ENCODE results near the gene ATP5MC2. TPM values are rescaled to one million over a fixed set of nuclear protein-coding genes. Genes with fewer than 3 reads are reported as not detected.
A peak's percentile ranks its signal among the peaks of the same experiment; 100 is the strongest.

ATP5MC2 gene
- total and polyA plus RNA-seq, 12 donors: 499 to 632 (median 546) TPM

- Histone ChIP-seq H3K36me3 (no peaks in the 10 kb centered on the region), H3K27ac (no peak overlapping the region), H3K4me3 (peak overlapping the region in 9 of 10 donors; percentile 20 to 47 (median 36)), H3K4me1 (peaks cover 0 to 26% (median 21%) of the 10 kb centered on the region in 9 donors), H3K27me3 (peaks cover 6 to 99% (median 72%) of the 10 kb centered on the region in 7 donors), H3K9me3 (no peaks in the 10 kb centered on the region)
- intact Hi-C loops (cut with DNase I): no loop called here
- WGBS, 2 donors: 4 to 6% methylated on average over 56 to 57 of the region's 57 CpGs
- peak in 3 of 9 donors; percentile 10 to 14 (median 14) for TF ChIP-seq CTCF (IDR thresholded peaks at IDR 0.05)
- DNase-seq (peak in 1 of 2 donors; percentile 37), ATAC-seq (peak; percentile 30 to 70 (median 42))
Observed at GRCh38 chr12:53695152-53696145, 19.6 kb upstream of the ATP5MC2 start.

- Histone ChIP-seq H3K4me1 (peaks cover 0 to 26% (median 21%) of the 10 kb centered on the region in 9 donors), H3K36me3 (no peaks in the 10 kb centered on the region), H3K4me3 (peak overlapping the region in 7 of 10 donors; percentile 20 to 47 (median 41)), H3K9me3 (no peaks in the 10 kb centered on the region), H3K27ac (no peak overlapping the region), H3K27me3 (peaks cover 6 to 96% (median 68%) of the 10 kb centered on the region in 7 donors)
- ATAC-seq: no peak
- TF ChIP-seq CTCF (IDR thresholded peaks at IDR 0.05): no peak
- intact Hi-C loops (cut with DNase I): no loop called here
- no peak for DNase-seq
- WGBS, 2 donors: 44 to 49% methylated on average over 16 of the region's 16 CpGs
Observed at GRCh38 chr12:53694756-53695151, 18.9 kb upstream of the ATP5MC2 start.

- 88 to 89% methylated on average over 4 of the region's 4 CpGs for WGBS, 2 donors
- Histone ChIP-seq H3K27me3 (peaks cover 0 to 31% (median 8%) of the 10 kb centered on the region in 7 donors), H3K4me1 (peaks cover 0 to 6% (median 0%) of the 10 kb centered on the region in 9 donors), H3K9me3 (no peaks in the 10 kb centered on the region), H3K4me3 (no peak overlapping the region), H3K27ac (no peak overlapping the region), H3K36me3 (no peaks in the 10 kb centered on the region)
- intact Hi-C loops (cut with DNase I): no loop called here
- ATAC-seq: no peak
- no peak for DNase-seq
- TF ChIP-seq CTCF (IDR thresholded peaks at IDR 0.05): no peak
Observed at GRCh38 chr12:53688134-53688533, 12.3 kb upstream of the ATP5MC2 start.

- Histone ChIP-seq H3K9me3 (no peaks in the 10 kb centered on the region), H3K27me3 (peaks cover 0 to 14% (median 0%) of the 10 kb centered on the region in 7 donors), H3K36me3 (no peaks in the 10 kb centered on the region), H3K4me3 (no peak overlapping the region), H3K27ac (no peak overlapping the region), H3K4me1 (peaks cover 0 to 6% (median 0%) of the 10 kb centered on the region in 9 donors)
- ATAC-seq (peak in 2 of 8 donors; percentile 27 to 42), DNase-seq (no peak)
- no peak for TF ChIP-seq CTCF (IDR thresholded peaks at IDR 0.05)
- 79 to 85% methylated on average over 3 of the region's 3 CpGs for WGBS, 2 donors
- intact Hi-C loops (cut with DNase I): no loop called here
Observed at GRCh38 chr12:53686436-53686835, 10.6 kb upstream of the ATP5MC2 start.

Measured in heart right ventricle (tissue), 16 donors.